Measurements from ENCODE around the gene SSNA1. TPM values are rescaled to one million over a fixed set of nuclear protein-coding genes. Genes with fewer than 3 reads are reported as not detected.

The SSNA1 gene
- total RNA-seq, 1 experiment from 2014 or later = 62.3 TPM

GRCh38 chr9:137180491-137180890, 8.0 kb upstream of the SSNA1 start:
- Mint-ChIP-seq H3K27me3 (ENCODE audit: insufficient read depth, unreplicated experiment) (no peaks in the 10 kb centered on the region), H3K27ac (ENCODE audit: unreplicated experiment) (no peak overlapping the region), H3K4me1 (ENCODE audit: low read depth, unreplicated experiment) (no peaks in the 10 kb centered on the region), H3K4me3 (ENCODE audit: unreplicated experiment) (no peak overlapping the region), H3K36me3 (ENCODE audit: insufficient read depth, unreplicated experiment) (peaks cover 42% of the 10 kb centered on the region), H3K9me3 (ENCODE audit: unreplicated experiment) (no peaks in the 10 kb centered on the region)
- BruUV-seq (replicated peaks) = no TSS peak
- CTCF ChIA-PET = interaction anchor here (0.6 kb wide), 1 partner anchor 29 kb away, joined by 5 read pairs; no protein-coding TSS in a partner anchor
- Histone ChIP-seq H3K27me3 (replicated peaks; ENCODE audit: control insufficient read depth, insufficient read depth, low read length) (no peaks in the 10 kb centered on the region), H3K4me1 (no peaks in the 10 kb centered on the region), H3K36me3 (ENCODE audit: control insufficient read depth, insufficient read depth, low read length) (peaks cover 1% of the 10 kb centered on the region), H3K4me3 (ENCODE audit: low read depth, low read length) (no peak overlapping the region), H3K9me3 (no peaks in the 10 kb centered on the region)
- intact Hi-C loops (cut with micrococcal nuclease; ENCODE audit: unreplicated experiment) = no loop called here
- POLR2A ChIA-PET = no interaction called here
- no peak for DNase-seq
- TF ChIP-seq CTCF (IDR thresholded peaks at IDR 0.05; ENCODE audit: insufficient read depth in 1 of 2, low read depth in 1 of 2, low read length in 1 of 2, severe bottlenecking in 1 of 2, unreplicated experiment in 1 of 2) = no peak

DNA sequence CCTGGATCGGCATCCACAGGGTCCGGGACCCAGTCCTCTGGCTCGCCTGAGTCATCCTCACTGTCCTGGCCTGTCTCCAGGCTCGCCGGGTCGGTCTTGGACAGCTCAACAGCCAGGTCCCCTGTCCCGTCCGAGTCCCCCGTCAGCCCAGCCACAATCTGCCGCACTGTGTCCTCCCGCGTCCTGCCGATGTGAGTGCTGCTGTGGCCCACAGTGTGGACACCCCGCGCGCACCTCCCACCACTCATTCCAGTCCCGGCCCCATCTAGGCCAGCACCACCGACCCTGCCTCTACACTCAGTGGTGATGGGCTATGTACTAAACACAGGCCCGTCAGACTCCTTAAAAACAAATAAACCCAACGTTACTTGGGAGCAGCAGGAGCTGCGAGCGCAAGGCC, 6.8 kb upstream of the SSNA1 start:
- no peak for TF ChIP-seq CTCF (IDR thresholded peaks at IDR 0.05; ENCODE audit: insufficient read depth in 1 of 2, low read depth in 1 of 2, low read length in 1 of 2, severe bottlenecking in 1 of 2, unreplicated experiment in 1 of 2)
- DNase-seq = no peak
- Mint-ChIP-seq H3K36me3 (ENCODE audit: insufficient read depth, unreplicated experiment) (peaks cover 34% of the 10 kb centered on the region), H3K9me3 (ENCODE audit: unreplicated experiment) (no peaks in the 10 kb centered on the region), H3K27me3 (ENCODE audit: insufficient read depth, unreplicated experiment) (no peaks in the 10 kb centered on the region), H3K4me3 (ENCODE audit: unreplicated experiment) (no peak overlapping the region), H3K4me1 (ENCODE audit: low read depth, unreplicated experiment) (peaks cover 2% of the 10 kb centered on the region), H3K27ac (ENCODE audit: unreplicated experiment) (no peak overlapping the region)
- H3K4me3 ChIP-seq (ENCODE audit: low read depth, low read length) = no peak overlapping the region
- intact Hi-C loops (cut with micrococcal nuclease; ENCODE audit: unreplicated experiment) = no loop called here
- H3K9me3 ChIP-seq = no peaks in the 10 kb centered on the region
- ChIA-PET POLR2A (no interaction called here), CTCF (no interaction called here)
- H3K36me3 ChIP-seq (ENCODE audit: control insufficient read depth, insufficient read depth, low read length) = peaks cover 2% of the 10 kb centered on the region
- H3K4me1 ChIP-seq = no peaks in the 10 kb centered on the region
- no peaks in the 10 kb centered on the region for H3K27me3 ChIP-seq (replicated peaks; ENCODE audit: control insufficient read depth, insufficient read depth, low read length)
- BruUV-seq (replicated peaks) = no TSS peak

- peaks cover 7% of the 10 kb centered on the region; the same call in 1 of the 2 replicates for H3K4me1 ChIP-seq
- Mint-ChIP-seq H3K9me3 (ENCODE audit: unreplicated experiment) (no peaks in the 10 kb centered on the region), H3K36me3 (ENCODE audit: insufficient read depth, unreplicated experiment) (peaks cover 37% of the 10 kb centered on the region), H3K4me3 (ENCODE audit: unreplicated experiment) (no peak overlapping the region), H3K27me3 (ENCODE audit: insufficient read depth, unreplicated experiment) (no peaks in the 10 kb centered on the region), H3K27ac (ENCODE audit: unreplicated experiment) (no peak overlapping the region), H3K4me1 (ENCODE audit: low read depth, unreplicated experiment) (peaks cover 13% of the 10 kb centered on the region)
- CTCF ChIA-PET = interaction anchor here (0.8 kb wide), 1 partner anchor 42 kb away, joined by 3 read pairs; no protein-coding TSS in a partner anchor
- POLR2A ChIA-PET = no interaction called here
- TF ChIP-seq CTCF (IDR thresholded peaks at IDR 0.05; ENCODE audit: insufficient read depth in 1 of 2, low read depth in 1 of 2, low read length in 1 of 2, severe bottlenecking in 1 of 2, unreplicated experiment in 1 of 2) = no peak
- peaks cover 2% of the 10 kb centered on the region for H3K36me3 ChIP-seq (ENCODE audit: control insufficient read depth, insufficient read depth, low read length)
- intact Hi-C loops (cut with micrococcal nuclease; ENCODE audit: unreplicated experiment) = no loop called here
- H3K4me3 ChIP-seq (ENCODE audit: low read depth, low read length) = no peak overlapping the region
- no TSS peak for BruUV-seq (replicated peaks)
- H3K27me3 ChIP-seq (replicated peaks; ENCODE audit: control insufficient read depth, insufficient read depth, low read length) = no peaks in the 10 kb centered on the region
- DNase-seq = no peak
- H3K9me3 ChIP-seq = no peaks in the 10 kb centered on the region
Measured at GRCh38 chr9:137182836-137183235, 5.6 kb upstream of the SSNA1 start.

Data from Caco-2 (cell line).